ENCODE data around the gene PSAPL1.

DNA sequence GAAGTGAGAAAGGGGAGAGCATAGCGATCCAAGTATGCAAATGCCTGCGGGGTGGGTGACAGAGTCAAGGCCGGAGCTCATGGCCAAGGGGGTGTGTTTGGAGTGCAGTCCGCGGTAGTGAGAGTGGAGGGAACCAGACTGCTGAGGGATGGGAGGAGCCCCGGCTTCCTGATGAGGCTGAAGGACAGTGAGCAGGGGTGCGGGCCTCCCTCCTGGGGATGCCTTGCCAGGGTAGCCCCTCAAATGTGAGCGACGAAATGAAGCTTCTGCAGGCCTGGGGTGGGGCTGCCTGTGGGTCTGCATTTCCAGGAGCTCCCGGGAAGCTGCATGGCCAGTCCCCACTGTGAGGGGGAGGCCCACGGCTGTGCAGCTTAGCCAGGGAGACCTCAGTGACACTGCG is 45.0 kb downstream of the PSAPL1 start:
- TF ChIP-seq CTCF (IDR thresholded peaks at IDR 0.05) (no peak), CBFB (CRISPR knock-in tag; IDR thresholded peaks at IDR 0.05; ENCODE audit: low read depth) (no peak), ZNF121 (CRISPR knock-in tag; IDR thresholded peaks at IDR 0.05) (no peak)
